ENCODE measurements around the gene SLC7A9. TPM values are rescaled to one million over a fixed set of nuclear protein-coding genes. Genes with fewer than 3 reads are reported as not detected.

SLC7A9 gene
- total RNA-seq, 2 donors from 2014 or later = not detected

- no peaks in the 10 kb centered on the region for H3K4me1 ChIP-seq
- no peak overlapping the region for H3K27ac ChIP-seq
- intact Hi-C loops (cut with DNase I) = no loop called here
- DNase-seq = no peak
- H3K36me3 ChIP-seq (replicated peaks in 1 of 2; ENCODE audit: insufficient read depth in 1 of 2, low read depth in 2 of 2) = no peaks in the 10 kb centered on the region
- H3K4me3 ChIP-seq = no peak overlapping the region
- 88 to 100% methylated on average over 7 to 8 of the region's 13 CpGs for WGBS, 2 donors
- no peaks in the 10 kb centered on the region for H3K27me3 ChIP-seq
- ATAC-seq = no peak
- TF ChIP-seq CTCF (IDR thresholded peaks at IDR 0.05) (no peak), POLR2A (IDR thresholded peaks at IDR 0.05) (no peak)
- no peaks in the 10 kb centered on the region for H3K9me3 ChIP-seq
These were observed 5.7 kb downstream of the SLC7A9 start for GRCh38 chr19:32863841-32864240.

- no peak for TF ChIP-seq POLR2A (IDR thresholded peaks at IDR 0.05)
- no peak for TF ChIP-seq CTCF (IDR thresholded peaks at IDR 0.05)
- Histone ChIP-seq H3K36me3 (replicated peaks in 1 of 2; ENCODE audit: insufficient read depth in 1 of 2, low read depth in 2 of 2) (no peaks in the 10 kb centered on the region), H3K27me3 (no peaks in the 10 kb centered on the region), H3K4me3 (no peak overlapping the region), H3K27ac (no peak overlapping the region), H3K9me3 (no peaks in the 10 kb centered on the region), H3K4me1 (no peaks in the 10 kb centered on the region)
- intact Hi-C loops (cut with DNase I) = no loop called here
- DNase-seq = no peak
- 89 to 90% methylated on average over 8 of the region's 8 CpGs for WGBS, 2 donors
- no peak for ATAC-seq
These were observed 6.3 kb downstream of the SLC7A9 start for GRCh38 chr19:32863301-32863700.

GRCh38 chr19:32862741-32863140, 6.8 kb downstream of the SLC7A9 start:
- no peaks in the 10 kb centered on the region for H3K27me3 ChIP-seq
- no peak for ATAC-seq
- no peak overlapping the region for H3K4me3 ChIP-seq
- no peaks in the 10 kb centered on the region for H3K9me3 ChIP-seq
- 93 to 95% methylated on average over 13 to 14 of the region's 14 CpGs for WGBS, 2 donors
- no peak overlapping the region for H3K27ac ChIP-seq
- intact Hi-C loops (cut with DNase I) = no loop called here
- DNase-seq = no peak
- no peak for TF ChIP-seq POLR2A (IDR thresholded peaks at IDR 0.05)
- no peak for TF ChIP-seq CTCF (IDR thresholded peaks at IDR 0.05)
- H3K36me3 ChIP-seq (replicated peaks in 1 of 2; ENCODE audit: insufficient read depth in 1 of 2, low read depth in 2 of 2) = no peaks in the 10 kb centered on the region
- H3K4me1 ChIP-seq = no peaks in the 10 kb centered on the region

GRCh38 chr19:32862173-32862572, 7.4 kb downstream of the SLC7A9 start:
- Histone ChIP-seq H3K9me3 (no peaks in the 10 kb centered on the region), H3K4me1 (no peaks in the 10 kb centered on the region), H3K36me3 (replicated peaks in 1 of 2; ENCODE audit: insufficient read depth in 1 of 2, low read depth in 2 of 2) (no peaks in the 10 kb centered on the region), H3K4me3 (no peak overlapping the region), H3K27ac (no peak overlapping the region), H3K27me3 (no peaks in the 10 kb centered on the region)
- TF ChIP-seq CTCF (IDR thresholded peaks at IDR 0.05) = no peak
- no peak for TF ChIP-seq POLR2A (IDR thresholded peaks at IDR 0.05)
- intact Hi-C loops (cut with DNase I) = no loop called here
- WGBS, 2 donors = 87 to 88% methylated on average over 10 to 19 of the region's 19 CpGs
- ATAC-seq (no peak), DNase-seq (no peak)

GRCh38 chr19:32861596-32861995, 8.0 kb downstream of the SLC7A9 start:
- no peaks in the 10 kb centered on the region for H3K27me3 ChIP-seq
- no peaks in the 10 kb centered on the region for H3K36me3 ChIP-seq (replicated peaks in 1 of 2; ENCODE audit: insufficient read depth in 1 of 2, low read depth in 2 of 2)
- H3K9me3 ChIP-seq = no peaks in the 10 kb centered on the region
- no peak for DNase-seq
- H3K27ac ChIP-seq = no peak overlapping the region
- 91 to 97% methylated on average over 3 of the region's 3 CpGs for WGBS, 2 donors
- TF ChIP-seq CTCF (IDR thresholded peaks at IDR 0.05) = no peak
- TF ChIP-seq POLR2A (IDR thresholded peaks at IDR 0.05) = no peak
- H3K4me1 ChIP-seq = no peaks in the 10 kb centered on the region
- intact Hi-C loops (cut with DNase I) = no loop called here
- no peak overlapping the region for H3K4me3 ChIP-seq
- no peak for ATAC-seq
